ENCODE results near the gene USP34. TPM values are rescaled to one million over a fixed set of nuclear protein-coding genes. Genes with fewer than 3 reads are reported as not detected.
A peak's percentile ranks its signal among the peaks of the same experiment; 100 is the strongest.

The USP34 gene
- total and polyA plus RNA-seq, 7 donors, result 40.2 to 71.5 (median 54.0) TPM

DNA sequence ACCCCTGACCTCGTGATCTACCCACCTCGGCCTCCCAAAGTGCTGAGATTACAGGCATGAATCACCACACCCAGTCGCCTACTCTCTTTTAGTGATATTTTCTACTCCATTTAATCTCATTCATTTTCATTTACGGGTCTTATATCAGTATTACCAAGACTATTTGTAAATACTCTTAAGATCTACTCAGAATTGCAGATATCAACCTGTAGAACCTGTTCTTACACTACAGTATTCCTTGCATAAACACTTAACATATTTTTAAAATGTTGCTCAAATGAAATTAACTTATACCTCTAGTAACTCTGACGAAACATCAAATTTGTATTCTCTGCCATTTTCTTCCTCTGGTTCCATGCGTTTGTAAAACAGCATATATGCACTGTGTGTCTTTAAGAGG is 229.6 kb downstream of the USP34 start:
- H3K4me3 ChIP-seq, result no peak overlapping the region
- 98 to 99% (median 98%) methylated on average over 6 of the region's 6 CpGs for WGBS, 3 donors
- no peaks in the 10 kb centered on the region for H3K9me3 ChIP-seq
- no peaks in the 10 kb centered on the region for H3K4me1 ChIP-seq
- H3K27me3 ChIP-seq (ENCODE audit: insufficient read depth in 3 of 3, low read length in 2 of 3), result no peaks in the 10 kb centered on the region
- no peak overlapping the region for H3K27ac ChIP-seq
- no peak for ATAC-seq
- no peak for TF ChIP-seq CTCF (IDR thresholded peaks at IDR 0.05)
- DNase-seq, result no peak
- H3K36me3 ChIP-seq (ENCODE audit: insufficient read depth in 1 of 2, low read depth in 1 of 2), result peaks cover 0 to 68% of the 10 kb centered on the region in 2 donors
- intact Hi-C loops (cut with DNase I), result no loop called here

DNA sequence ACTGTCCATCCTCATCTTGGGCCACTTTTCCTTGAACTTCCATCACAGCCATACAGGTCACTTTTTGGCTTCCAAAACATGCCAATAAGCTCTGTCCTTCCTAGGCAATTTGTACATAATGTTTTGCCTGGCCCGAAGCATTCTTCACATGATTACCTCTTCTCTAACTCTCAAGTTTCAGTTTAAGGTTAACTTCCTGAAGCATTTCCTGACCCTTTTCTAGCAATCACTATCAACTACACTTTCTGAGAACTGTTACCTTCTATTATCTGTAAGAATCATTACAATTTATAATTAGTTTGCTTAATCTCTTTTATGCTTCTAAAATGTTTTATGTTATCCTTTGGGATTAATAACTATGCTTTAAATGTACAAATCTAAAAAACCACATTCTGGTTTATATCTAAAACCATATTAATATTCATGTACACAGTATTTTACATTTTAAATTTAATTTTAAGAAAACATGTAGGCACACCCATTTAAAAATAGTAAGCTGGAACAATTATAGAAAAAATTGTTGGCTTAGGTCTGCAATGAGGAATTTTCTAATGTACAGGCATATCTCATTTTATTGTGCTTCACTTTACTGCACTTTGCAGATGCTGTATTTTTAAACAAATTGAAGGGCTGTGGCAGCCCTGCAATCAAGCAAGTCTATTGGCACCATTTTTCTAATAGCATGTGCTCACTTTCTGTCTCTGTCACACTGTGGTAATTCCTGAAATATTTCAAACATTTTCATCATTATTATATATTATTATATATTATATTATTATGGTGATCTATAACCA is 232.5 kb downstream of the USP34 start:
- Histone ChIP-seq H3K4me3 (no peak overlapping the region), H3K36me3 (ENCODE audit: insufficient read depth in 1 of 2, low read depth in 1 of 2) (peaks cover 0 to 68% of the 10 kb centered on the region in 2 donors), H3K4me1 (no peaks in the 10 kb centered on the region), H3K27ac (no peak overlapping the region), H3K9me3 (no peaks in the 10 kb centered on the region), H3K27me3 (ENCODE audit: insufficient read depth in 3 of 3, low read length in 2 of 3) (no peaks in the 10 kb centered on the region)
- ATAC-seq (no peak), DNase-seq (no peak)
- WGBS, 3 donors, result 74 to 95% (median 75%) methylated on average over 1 of the region's 1 CpG
- no peak for TF ChIP-seq CTCF (IDR thresholded peaks at IDR 0.05)
- intact Hi-C loops (cut with DNase I), result no loop called here

DNA sequence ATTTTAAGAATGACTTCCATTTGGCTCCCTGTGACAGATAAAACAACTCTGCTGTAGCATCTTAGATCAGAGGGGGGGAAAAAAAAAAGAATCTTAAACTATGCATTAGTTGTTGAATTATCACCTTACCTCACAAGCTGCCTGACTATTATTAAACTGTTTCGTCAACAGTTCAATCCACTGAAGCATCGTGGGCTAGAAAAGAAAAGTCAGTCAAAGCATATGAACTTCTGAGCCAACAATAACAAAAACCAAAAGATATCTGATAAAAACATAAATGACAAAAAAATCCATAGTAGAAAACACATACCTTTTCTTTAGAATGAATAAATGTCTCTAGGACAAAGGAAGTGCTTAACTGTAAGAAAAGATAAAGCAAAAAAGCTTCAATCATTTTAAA is 235.2 kb downstream of the USP34 start:
- intact Hi-C loops (cut with DNase I), result no loop called here
- no peaks in the 10 kb centered on the region for H3K27me3 ChIP-seq (ENCODE audit: insufficient read depth in 3 of 3, low read length in 2 of 3)
- WGBS, 3 donors, result 87 to 92% (median 88%) methylated on average over 2 of the region's 2 CpGs
- no peak for TF ChIP-seq CTCF (IDR thresholded peaks at IDR 0.05)
- no peak overlapping the region for H3K27ac ChIP-seq
- no peak overlapping the region for H3K4me3 ChIP-seq
- H3K4me1 ChIP-seq, result no peaks in the 10 kb centered on the region
- H3K9me3 ChIP-seq, result no peaks in the 10 kb centered on the region
- peaks cover 0 to 71% of the 10 kb centered on the region in 2 donors for H3K36me3 ChIP-seq (ENCODE audit: insufficient read depth in 1 of 2, low read depth in 1 of 2)
- ATAC-seq (no peak), DNase-seq (no peak)

GRCh38 chr2:61233581-61233980 is 237.3 kb downstream of the USP34 start:
- Histone ChIP-seq H3K36me3 (ENCODE audit: insufficient read depth in 1 of 2, low read depth in 1 of 2) (peaks cover 0 to 84% of the 10 kb centered on the region in 2 donors), H3K4me1 (no peaks in the 10 kb centered on the region), H3K9me3 (no peaks in the 10 kb centered on the region), H3K4me3 (no peak overlapping the region), H3K27ac (no peak overlapping the region), H3K27me3 (ENCODE audit: insufficient read depth in 3 of 3, low read length in 2 of 3) (no peaks in the 10 kb centered on the region)
- intact Hi-C loops (cut with DNase I), result no loop called here
- ATAC-seq (peak in 2 of 4 donors; percentile 36 to 51), DNase-seq (no peak)
- 81 to 89% (median 83%) methylated on average over 1 of the region's 1 CpG for WGBS, 3 donors
- TF ChIP-seq CTCF (IDR thresholded peaks at IDR 0.05), result no peak

All from psoas muscle (tissue), 8 donors.